NK-92 (cell line): ENCODE data around the gene PDZD2.

Source experiments
- DNase-seq: peaks from one replicate; lab custom pipeline; 2025; ENCODE audit not compliant: unreplicated experiment; lab: John Stamatoyannopoulos, UW

PDZD2 gene

DNA sequence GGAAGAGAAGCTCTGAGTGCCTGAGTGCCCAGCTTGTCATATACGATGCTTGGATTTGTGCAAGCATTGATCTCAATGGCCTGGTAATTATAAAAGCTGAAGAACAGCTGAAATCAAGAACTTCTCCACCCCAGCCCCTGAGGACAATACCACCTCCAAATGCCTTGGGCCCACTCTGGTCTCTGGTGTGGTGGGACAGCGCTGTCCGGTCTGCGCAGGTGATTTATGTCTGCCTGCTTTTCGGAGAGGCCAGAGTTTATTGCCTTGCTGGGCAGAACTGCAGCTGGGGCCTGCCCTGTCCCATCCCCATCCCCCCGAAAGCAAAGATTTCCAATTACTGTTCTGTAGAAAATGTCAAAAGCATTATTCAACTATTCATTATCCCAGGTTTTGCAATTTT, 1.1 kb upstream of the PDZD2 start:
- no peak for DNase-seq

GRCh38 chr5:31638345-31638744, 586 bp upstream of the PDZD2 start:
- no peak for DNase-seq

- no peak for DNase-seq
Measured at GRCh38 chr5:31639481-31640411, 815 bp downstream of the PDZD2 start.

DNA sequence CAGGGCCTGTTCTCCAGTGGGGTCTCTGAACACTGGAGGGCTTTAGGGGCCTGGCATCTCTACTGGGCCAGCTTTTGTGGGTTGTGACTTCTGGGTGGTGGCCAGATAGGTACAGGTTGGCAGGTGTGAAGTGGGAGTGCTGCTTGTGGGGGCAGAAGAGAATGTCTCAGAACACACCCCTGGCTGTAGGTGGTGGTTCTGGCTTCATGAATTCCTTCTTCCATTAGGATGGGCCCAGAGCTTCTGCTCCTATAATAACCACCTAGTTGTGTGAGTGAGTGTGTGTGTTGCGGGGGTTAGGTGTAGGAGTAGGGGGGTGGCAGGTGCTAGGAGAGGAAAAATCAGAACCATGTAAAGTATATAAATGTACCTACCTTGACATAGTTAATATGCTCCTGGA, 1.6 kb downstream of the PDZD2 start:
- no peak for DNase-seq

DNA sequence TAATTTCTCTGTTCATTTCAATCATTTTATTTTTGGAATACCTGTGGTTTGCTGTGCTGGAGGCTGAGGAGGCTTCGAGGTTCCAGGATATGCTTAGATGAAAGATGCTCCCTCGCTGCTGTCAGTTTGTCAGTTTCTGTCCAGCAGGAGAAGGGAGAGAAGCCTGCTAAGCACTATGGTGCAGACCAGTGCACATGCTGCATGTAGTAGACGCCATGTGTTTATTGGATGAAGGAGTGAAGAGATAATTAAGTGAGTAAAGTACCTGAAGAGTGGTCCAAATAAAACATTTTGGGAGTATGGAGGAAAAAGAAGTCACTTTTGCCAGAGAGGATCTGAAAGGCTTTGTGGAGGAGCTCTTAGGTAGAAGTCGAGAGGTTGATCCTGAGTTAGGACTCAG, 2.1 kb downstream of the PDZD2 start:
- no peak for DNase-seq

- no peak for DNase-seq
Measured at GRCh38 chr5:31641575-31641974, 2.6 kb downstream of the PDZD2 start.

- no peak for DNase-seq
Measured at GRCh38 chr5:31645420-31646081, 6.6 kb downstream of the PDZD2 start.

DNA sequence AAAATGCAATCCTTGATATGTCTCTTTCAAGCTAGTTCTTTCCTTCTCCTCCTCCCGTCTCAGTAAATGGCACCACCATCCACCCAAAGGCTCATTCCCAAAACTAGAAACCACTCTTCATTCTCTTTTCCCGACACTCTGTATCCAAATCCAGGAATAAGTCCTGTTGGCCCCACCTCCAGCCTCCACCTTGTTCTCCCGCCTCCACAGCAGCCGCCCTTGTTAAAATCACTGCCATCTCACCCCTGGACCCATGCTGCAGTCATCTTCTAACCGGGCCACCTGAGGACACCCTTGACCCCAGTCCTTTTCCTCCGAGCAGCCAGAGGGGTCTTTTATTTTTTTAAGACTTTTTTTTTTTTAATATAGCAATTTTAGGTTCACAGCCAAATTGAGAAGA, 9.4 kb downstream of the PDZD2 start:
- DNase-seq, result no peak

- DNase-seq, result no peak
Measured at GRCh38 chr5:31651241-31651640, 12.3 kb downstream of the PDZD2 start.

DNA sequence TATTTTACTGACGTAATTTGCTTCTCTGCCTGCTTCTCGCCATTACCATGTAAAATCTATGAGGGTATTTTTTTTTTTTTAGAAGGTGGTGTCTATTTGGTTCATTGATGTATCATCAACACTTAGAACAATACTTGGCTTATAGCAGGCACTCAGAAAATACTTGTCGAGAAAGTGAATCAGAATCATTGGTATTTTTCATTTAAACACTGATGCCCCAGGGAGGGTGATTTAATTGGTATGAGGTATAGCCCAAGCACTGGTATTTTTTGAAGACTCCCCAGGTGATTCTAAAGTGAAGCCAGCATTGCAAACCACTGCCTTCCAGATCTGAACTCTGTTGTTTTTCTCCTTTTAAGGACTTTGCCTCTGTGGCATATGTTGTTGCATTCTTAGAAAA, 16.6 kb downstream of the PDZD2 start:
- DNase-seq, result no peak

- no peak for DNase-seq
Measured at GRCh38 chr5:31656806-31657205, 17.9 kb downstream of the PDZD2 start.

DNA sequence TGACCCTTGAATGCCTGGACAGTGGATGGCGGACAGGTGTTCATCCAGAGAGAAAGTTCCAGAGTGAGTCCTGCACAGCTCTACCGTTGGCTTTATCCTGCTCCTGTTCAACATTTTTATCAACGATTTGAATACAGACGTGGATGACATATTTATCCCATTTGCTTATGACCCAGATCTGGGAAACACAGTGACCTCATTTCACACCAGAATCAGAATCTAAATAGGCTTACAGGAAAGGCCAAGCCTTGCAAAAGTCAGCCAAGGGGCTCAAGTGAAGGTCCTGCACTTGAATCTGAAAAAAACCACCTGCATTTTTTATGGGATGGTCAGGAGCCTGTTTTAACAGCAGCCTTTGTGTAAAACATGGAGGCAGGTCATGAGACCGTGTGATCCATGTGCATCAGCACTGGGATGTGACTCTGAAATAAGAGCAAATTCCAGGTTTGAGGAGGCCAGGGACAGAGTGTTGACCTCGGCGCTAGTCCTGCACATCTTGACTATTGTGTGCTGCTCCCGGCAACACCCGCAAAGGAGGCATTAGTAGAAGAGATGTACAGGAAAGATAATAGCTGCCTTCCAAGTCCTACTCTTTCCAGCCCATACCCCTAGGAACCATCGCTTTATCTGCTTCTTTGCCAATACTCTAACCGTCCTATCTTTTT, 18.5 kb downstream of the PDZD2 start:
- no peak for DNase-seq

GRCh38 chr5:31661257-31661656, 22.3 kb downstream of the PDZD2 start:
- no peak for DNase-seq

- no peak for DNase-seq
Measured at GRCh38 chr5:31663519-31663918, 24.6 kb downstream of the PDZD2 start.

GRCh38 chr5:31664566-31664965, 25.6 kb downstream of the PDZD2 start:
- DNase-seq, result no peak

GRCh38 chr5:31671339-31671741, 32.4 kb downstream of the PDZD2 start:
- no peak for DNase-seq

- no peak for DNase-seq
Measured at GRCh38 chr5:31674371-31674951, 35.5 kb downstream of the PDZD2 start.

GRCh38 chr5:31675472-31675871, 36.5 kb downstream of the PDZD2 start:
- DNase-seq, result no peak

- DNase-seq, result no peak
Measured at GRCh38 chr5:31678180-31678579, 39.2 kb downstream of the PDZD2 start.

DNA sequence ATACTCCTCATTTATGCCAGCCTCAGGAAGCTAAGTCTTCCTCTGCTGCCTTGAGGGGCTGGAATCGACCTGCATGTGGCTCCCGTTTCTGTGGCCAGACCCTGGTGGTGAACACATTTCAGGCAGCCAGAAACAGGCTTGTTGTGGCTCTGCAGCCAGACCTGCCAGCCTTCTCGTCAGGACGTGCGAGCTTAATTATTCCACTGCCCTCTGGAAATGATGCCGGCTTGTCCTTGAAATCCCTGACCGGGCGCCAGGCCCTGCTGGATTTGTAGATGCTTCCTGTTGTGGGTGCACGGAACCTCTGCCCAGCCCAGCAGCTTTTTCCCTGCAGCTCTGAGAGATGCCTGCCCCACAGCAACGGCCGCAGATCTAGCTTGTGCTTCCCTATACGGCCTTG, 41.6 kb downstream of the PDZD2 start:
- DNase-seq, result no peak

DNA sequence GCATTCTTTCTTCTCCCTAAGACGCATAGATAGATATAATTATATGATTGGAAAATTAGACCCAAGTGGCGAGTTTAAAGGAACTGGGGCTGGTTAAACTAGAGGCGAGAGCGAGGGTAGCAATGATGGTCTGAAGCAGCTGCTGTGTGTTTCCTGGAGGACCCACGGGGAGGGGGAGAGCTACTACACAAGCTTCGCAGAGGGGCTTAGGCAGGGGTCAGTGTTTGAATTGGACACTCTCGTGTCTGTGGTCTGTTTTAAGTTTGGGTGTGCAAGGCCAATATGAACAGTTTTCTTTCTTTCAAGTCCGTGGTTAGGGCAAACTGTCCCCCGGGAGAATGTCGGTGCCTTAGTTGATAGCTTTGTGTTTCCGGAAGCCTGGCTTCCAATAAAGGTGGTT, 43.1 kb downstream of the PDZD2 start:
- no peak for DNase-seq

DNA sequence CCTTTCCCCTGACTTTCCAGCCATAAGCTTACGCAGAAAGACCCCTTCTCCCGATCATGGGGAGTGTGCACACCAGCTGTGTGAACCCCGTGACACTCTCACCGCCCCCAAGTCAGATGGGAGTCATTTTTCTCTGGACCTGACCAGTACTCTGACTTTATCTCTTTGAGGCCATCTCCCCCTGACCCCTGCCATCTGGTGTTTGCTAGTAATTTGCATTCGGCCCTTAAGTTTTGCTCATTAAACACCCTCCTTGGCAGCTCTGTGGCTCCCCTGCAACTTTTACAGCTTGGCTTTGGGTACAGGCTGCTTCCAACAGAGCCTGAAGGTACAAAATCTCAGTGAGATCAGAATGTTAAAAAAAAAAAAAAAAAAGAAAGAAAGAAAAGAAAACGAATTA, 43.9 kb downstream of the PDZD2 start:
- no peak for DNase-seq
